Duodenal mucosa (tissue), 2 donors: ENCODE measurements around the gene SIPA1L2.

ENCODE experiments used
- H3K27ac ChIP-seq: one replicate; pipeline ENCODE4 v1.7.0; 2013; ENCODE audit warnings: low read depth, low read length
- H3K27me3 ChIP-seq, 2 donors: one replicate each; pipeline ENCODE4 v1.7.0; 2013; ENCODE audit warnings: low read length in 2 of 2, control low read depth in 1 of 2; ENCODE audit not compliant: insufficient read depth in 2 of 2, control insufficient read depth in 1 of 2
- H3K36me3 ChIP-seq, 2 donors: one replicate each; pipeline ENCODE4 v1.7.0; 2013; ENCODE audit warnings: low read length in 2 of 2, control low read depth in 1 of 2; ENCODE audit not compliant: insufficient read depth in 2 of 2, control insufficient read depth in 1 of 2
- H3K4me1 ChIP-seq, 2 donors: one replicate each; pipeline ENCODE4 v1.7.0; 2013; ENCODE audit warnings: low read length in 2 of 2, control low read depth in 1 of 2; ENCODE audit not compliant: insufficient read depth in 2 of 2, control insufficient read depth in 1 of 2
- H3K4me3 ChIP-seq, 2 donors: one replicate each; pipeline ENCODE4 v1.7.0; 2013; ENCODE audit warnings: low read length in 2 of 2, low read depth in 1 of 2
- H3K9ac ChIP-seq, 2 donors: one replicate each; pipeline ENCODE4 v1.7.0; 2013; ENCODE audit warnings: low read length in 2 of 2, low read depth in 1 of 2
- H3K9me3 ChIP-seq, 2 donors: one replicate each; pipeline ENCODE4 v1.7.0; 2013; ENCODE audit warnings: low read length in 2 of 2, control low read depth in 1 of 2; ENCODE audit not compliant: control insufficient read depth in 1 of 2

Gene SIPA1L2

GRCh38 chr1:232610192-232610901, 19.6 kb downstream of the SIPA1L2 start:
- Histone ChIP-seq H3K4me1 (peaks cover 6 to 17% of the 10 kb centered on the region in 2 donors), H3K36me3 (no peaks in the 10 kb centered on the region), H3K27ac (no peak overlapping the region), H3K9me3 (no peaks in the 10 kb centered on the region), H3K4me3 (no peak overlapping the region), H3K27me3 (no peaks in the 10 kb centered on the region), H3K9ac (no peak overlapping the region)

GRCh38 chr1:232608427-232608826, 21.5 kb downstream of the SIPA1L2 start:
- no peak overlapping the region for H3K9ac ChIP-seq

GRCh38 chr1:232602622-232603021, 27.3 kb downstream of the SIPA1L2 start:
- no peaks in the 10 kb centered on the region for H3K9me3 ChIP-seq
- H3K27ac ChIP-seq = no peak overlapping the region
- no peaks in the 10 kb centered on the region for H3K27me3 ChIP-seq
- H3K36me3 ChIP-seq = no peaks in the 10 kb centered on the region
- no peak overlapping the region for H3K9ac ChIP-seq
- no peak overlapping the region for H3K4me3 ChIP-seq
- H3K4me1 ChIP-seq = peaks cover 11 to 20% of the 10 kb centered on the region in 2 donors

More at GRCh38 chr1:232608427-232608826, 21.5 kb downstream of the SIPA1L2 start:
- Histone ChIP-seq H3K27me3 (no peaks in the 10 kb centered on the region), H3K4me3 (no peak overlapping the region), H3K4me1 (peaks cover 0 to under 1% of the 10 kb centered on the region in 2 donors), H3K27ac (no peak overlapping the region), H3K36me3 (no peaks in the 10 kb centered on the region), H3K9me3 (no peaks in the 10 kb centered on the region)

DNA sequence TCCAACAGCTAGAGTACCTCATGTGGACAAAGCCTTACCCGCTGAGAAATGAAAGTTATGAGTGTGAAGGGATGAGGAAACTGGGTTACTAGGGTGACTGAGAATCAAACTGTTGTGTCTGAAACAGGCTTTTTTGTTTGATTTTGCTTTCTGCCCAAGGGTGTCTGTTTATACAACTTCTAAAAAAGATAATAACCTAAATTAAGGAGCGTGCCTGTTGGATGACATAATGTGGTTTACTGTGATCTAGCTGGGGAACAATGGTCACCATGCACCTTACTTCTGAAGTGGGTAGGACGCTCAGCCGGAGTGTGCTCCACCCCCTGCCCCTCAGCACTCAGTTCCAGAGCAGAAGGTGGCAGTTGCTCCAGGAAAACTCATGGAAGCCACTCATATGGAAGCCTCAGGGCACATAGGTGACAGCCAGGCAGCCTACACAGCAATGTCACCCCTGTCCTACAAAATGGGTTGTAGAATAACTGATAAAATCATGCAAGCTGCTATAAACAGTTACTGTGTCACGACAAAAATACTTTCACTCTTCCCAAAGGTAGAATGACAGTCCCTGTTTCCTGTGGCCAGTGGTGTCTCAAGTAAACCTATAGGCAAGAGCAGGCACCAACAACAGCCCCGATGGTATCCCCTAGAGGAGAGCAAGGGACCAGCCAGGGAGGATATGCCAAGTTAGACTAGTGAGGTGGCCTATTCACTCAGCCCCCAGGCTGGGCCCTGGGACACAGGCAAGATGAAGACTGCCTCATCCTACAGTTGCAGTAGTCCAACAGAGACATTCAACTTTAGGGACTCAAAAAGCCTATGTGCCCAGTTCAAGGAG, 29.3 kb downstream of the SIPA1L2 start:
- no peak overlapping the region for H3K27ac ChIP-seq
- H3K27me3 ChIP-seq = no peaks in the 10 kb centered on the region
- H3K36me3 ChIP-seq = no peaks in the 10 kb centered on the region
- H3K4me1 ChIP-seq = peaks cover 21 to 24% of the 10 kb centered on the region in 2 donors
- no peaks in the 10 kb centered on the region for H3K9me3 ChIP-seq
- no peak overlapping the region for H3K4me3 ChIP-seq
- no peak overlapping the region for H3K9ac ChIP-seq

DNA sequence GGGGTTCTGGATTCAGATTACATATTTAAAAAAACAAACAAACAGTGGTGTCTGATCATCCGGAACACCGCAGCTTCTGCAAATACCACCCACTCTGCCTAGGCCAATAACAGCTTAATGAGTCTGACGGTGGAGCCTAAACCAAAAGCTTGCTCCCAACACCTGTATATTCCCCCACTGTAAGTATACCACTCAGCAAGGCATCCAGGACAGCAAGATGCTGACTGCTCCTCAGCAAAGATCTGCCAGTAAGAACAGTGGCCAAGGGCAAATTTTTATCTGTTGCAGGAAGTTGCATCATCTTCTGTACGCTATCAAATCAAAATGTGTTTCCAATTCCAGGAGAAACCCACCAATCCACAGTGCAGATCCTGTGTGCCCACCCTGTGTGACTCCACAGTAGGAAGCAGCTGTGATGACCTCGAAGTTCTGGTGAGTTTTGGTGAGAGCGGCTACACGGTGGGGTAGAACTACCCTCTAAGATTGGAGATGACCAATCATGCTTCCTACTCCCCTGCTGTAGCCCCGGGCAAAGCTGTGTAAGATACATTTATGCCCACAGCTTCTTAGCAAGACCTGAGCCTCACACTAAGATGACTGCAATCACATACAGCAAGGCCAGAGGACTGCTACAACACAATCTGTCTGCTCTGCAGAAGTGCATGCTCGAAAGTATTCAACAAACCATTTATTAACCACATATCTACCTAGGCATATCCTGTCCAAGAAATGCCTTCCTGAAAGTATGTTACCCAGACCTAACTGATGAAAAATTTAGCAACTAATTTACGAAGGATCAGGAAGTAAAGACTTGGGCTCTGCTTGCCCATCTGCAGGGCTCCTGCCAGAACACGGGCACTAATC, 30.5 kb downstream of the SIPA1L2 start:
- Histone ChIP-seq H3K9ac (no peak overlapping the region), H3K27me3 (no peaks in the 10 kb centered on the region), H3K27ac (no peak overlapping the region), H3K4me1 (peaks cover 21 to 24% of the 10 kb centered on the region in 2 donors), H3K36me3 (no peaks in the 10 kb centered on the region), H3K4me3 (no peak overlapping the region), H3K9me3 (no peaks in the 10 kb centered on the region)

- Histone ChIP-seq H3K4me3 (no peak overlapping the region), H3K27ac (no peak overlapping the region), H3K9ac (no peak overlapping the region), H3K9me3 (no peaks in the 10 kb centered on the region), H3K36me3 (no peaks in the 10 kb centered on the region), H3K27me3 (no peaks in the 10 kb centered on the region), H3K4me1 (peaks cover 21 to 24% of the 10 kb centered on the region in 2 donors)
Measured at GRCh38 chr1:232598837-232599177, 31.1 kb downstream of the SIPA1L2 start.

DNA sequence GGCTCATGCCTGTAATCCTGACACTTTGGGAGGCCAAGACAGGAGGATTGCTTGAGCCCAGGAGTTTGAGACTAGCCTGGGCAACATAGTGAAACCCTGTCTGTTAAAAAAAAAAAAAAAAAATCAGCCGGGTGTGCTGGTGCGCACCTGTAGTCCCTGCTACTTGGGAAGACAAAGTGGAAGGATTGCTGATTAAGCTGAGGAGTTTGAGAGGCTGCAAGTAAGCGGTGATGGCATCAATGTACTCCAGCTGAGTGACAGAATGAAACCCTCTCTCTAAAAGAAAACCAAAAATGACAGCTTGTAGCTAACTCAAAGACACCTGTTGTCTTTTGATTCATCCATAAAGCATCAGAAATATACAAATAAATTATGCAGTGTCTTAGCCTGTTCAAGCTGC, 31.8 kb downstream of the SIPA1L2 start:
- H3K9ac ChIP-seq = no peak overlapping the region
- no peak overlapping the region for H3K27ac ChIP-seq
- H3K36me3 ChIP-seq = no peaks in the 10 kb centered on the region
- H3K4me1 ChIP-seq = peaks cover 21 to 24% of the 10 kb centered on the region in 2 donors
- no peaks in the 10 kb centered on the region for H3K9me3 ChIP-seq
- no peak overlapping the region for H3K4me3 ChIP-seq
- no peaks in the 10 kb centered on the region for H3K27me3 ChIP-seq

GRCh38 chr1:232597721-232598120, 32.2 kb downstream of the SIPA1L2 start:
- H3K4me3 ChIP-seq = no peak overlapping the region
- H3K4me1 ChIP-seq = peaks cover 21 to 24% of the 10 kb centered on the region in 2 donors
- H3K36me3 ChIP-seq = no peaks in the 10 kb centered on the region
- no peaks in the 10 kb centered on the region for H3K9me3 ChIP-seq
- no peak overlapping the region for H3K9ac ChIP-seq
- no peaks in the 10 kb centered on the region for H3K27me3 ChIP-seq
- H3K27ac ChIP-seq = no peak overlapping the region

DNA sequence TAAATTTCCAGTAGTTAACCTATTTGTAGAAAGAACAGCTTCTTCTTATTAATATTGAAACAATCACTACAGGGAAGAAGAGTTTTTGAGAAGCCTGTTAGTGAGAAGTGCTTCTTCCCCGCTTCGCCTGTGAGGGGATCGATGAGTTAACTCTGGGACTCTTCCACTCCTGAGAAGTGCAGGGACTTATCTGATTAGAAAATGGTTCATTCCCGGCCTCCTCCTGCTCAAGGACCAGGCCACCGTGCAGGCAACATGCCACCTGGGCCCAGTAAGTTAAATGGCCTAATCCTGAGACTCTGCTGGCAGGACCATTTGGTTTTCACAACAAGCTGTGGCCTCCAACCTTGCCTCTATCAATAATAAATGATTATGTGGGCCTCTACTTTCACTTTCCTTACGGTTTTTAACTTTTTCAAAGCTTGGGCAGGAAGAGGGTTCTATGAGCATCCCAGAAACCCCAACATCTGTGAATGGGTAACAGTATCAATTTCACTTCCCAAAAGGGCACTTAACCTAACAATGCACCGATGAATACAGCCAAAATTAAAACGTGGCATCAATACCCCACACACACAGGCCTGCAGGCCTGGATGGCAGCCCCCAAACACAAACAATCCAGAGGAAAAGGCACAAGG, 33.1 kb downstream of the SIPA1L2 start:
- H3K9ac ChIP-seq = no peak overlapping the region
- no peak overlapping the region for H3K27ac ChIP-seq
- H3K4me1 ChIP-seq = peaks cover 21 to 24% of the 10 kb centered on the region in 2 donors
- no peak overlapping the region for H3K4me3 ChIP-seq
- no peaks in the 10 kb centered on the region for H3K36me3 ChIP-seq
- no peaks in the 10 kb centered on the region for H3K9me3 ChIP-seq
- H3K27me3 ChIP-seq = no peaks in the 10 kb centered on the region
